GM12878 (cell line): ENCODE data around the gene SLC25A45.

Experiments used
- EZH2 ChIP-seq: IDR thresholded peaks from 2 replicates; pipeline ENCODE4 v1.6.1; 2012; ENCODE audit warnings: low read depth, mild to moderate bottlenecking, control low read depth, inconsistent platforms, low read length, borderline replicate concordance; ENCODE audit not compliant: control insufficient read depth
- RCOR1 ChIP-seq: conservative IDR thresholded peaks from 2 replicates; pipeline ENCODE4 v1.6.1; 2012; ENCODE audit warnings: low read depth, low read length, improper control_type of control experiment
- SMC3 ChIP-seq: IDR thresholded peaks from 2 replicates; pipeline ENCODE4 v1.6.1; 2011; ENCODE audit warnings: low read length, improper control_type of control experiment, borderline replicate concordance
- TAF1 ChIP-seq: IDR thresholded peaks from 2 replicates; pipeline ENCODE4 v1.6.1; 2011; ENCODE audit warnings: mild to moderate bottlenecking, low read depth, low read length, borderline replicate concordance
- WRNIP1 ChIP-seq: IDR thresholded peaks from 2 replicates; pipeline ENCODE4 v1.6.1; 2011; ENCODE audit warnings: low read depth, low read length, improper control_type of control experiment, borderline replicate concordance
- YY1 ChIP-seq: IDR thresholded peaks from 2 replicates; pipeline ENCODE4 v1.6.1; 2011; ENCODE audit warnings: low read depth, mild to moderate bottlenecking, low read length
- TF ChIP-seq, protein P1 (sequence below), 3 experiments: IDR thresholded peaks in 2 of 3; conservative IDR thresholded peaks in 1 of 3; 2 replicates each; pipeline ENCODE4 v1.5.1; 2011; ENCODE audit warnings: low read depth in 3 of 3, low read length in 3 of 3, mild to moderate bottlenecking in 3 of 3, control low read depth in 2 of 3, moderate library complexity in 2 of 3, inconsistent platforms in 1 of 3, mixed read lengths in 1 of 3; ENCODE audit not compliant: control insufficient read depth in 2 of 3, insufficient read depth in 1 of 3; ENCODE audit errors: extremely low read depth in 1 of 3

DNA sequence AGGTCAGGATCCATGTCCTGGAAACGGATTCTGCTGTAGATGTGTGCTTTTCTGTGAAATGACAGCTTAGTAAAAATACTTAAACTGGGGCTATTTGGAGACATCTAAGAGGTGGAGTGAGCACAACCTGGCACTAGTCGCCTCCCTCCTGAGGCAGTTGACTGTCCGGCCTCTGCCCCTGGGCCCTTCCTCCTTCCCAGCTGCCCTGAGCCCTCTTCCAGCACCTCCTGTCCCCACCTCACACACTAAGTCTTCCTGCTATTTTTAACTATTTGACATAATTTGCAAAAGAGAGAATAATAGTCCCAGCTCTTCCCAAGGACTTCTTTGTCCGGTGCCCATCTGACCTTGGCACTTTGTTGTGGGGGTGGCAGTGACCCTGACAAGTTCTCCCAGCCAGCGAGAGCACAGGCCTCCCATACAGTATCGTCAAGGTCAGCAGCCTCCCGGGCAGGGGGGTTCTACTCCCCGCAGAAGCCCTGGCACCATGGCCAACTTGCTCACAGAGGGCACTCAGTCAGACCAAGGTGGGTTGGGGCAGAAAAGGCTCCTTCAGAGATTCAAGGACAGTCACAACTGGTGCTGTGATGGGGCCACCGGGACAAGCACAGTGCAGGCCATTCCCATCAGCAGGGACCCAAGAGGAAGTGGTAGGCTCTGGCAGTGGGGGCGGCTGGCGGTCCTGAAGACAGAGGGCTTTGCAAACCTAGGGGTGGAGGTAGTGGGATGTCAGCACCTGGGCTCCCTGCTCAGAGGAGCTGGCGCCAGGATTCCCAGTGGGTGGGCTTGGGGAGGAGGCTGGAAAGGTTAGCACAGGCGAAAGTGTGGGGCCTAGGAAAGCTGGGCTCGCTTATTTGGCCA lies 34.6 kb upstream of the SLC25A45 start:
- TF ChIP-seq EZH2 (no peak), WRNIP1 (no peak), RCOR1 (no peak), TAF1 (no peak), YY1 (no peak), SMC3 (no peak)
- TF ChIP-seq, protein P1, sequence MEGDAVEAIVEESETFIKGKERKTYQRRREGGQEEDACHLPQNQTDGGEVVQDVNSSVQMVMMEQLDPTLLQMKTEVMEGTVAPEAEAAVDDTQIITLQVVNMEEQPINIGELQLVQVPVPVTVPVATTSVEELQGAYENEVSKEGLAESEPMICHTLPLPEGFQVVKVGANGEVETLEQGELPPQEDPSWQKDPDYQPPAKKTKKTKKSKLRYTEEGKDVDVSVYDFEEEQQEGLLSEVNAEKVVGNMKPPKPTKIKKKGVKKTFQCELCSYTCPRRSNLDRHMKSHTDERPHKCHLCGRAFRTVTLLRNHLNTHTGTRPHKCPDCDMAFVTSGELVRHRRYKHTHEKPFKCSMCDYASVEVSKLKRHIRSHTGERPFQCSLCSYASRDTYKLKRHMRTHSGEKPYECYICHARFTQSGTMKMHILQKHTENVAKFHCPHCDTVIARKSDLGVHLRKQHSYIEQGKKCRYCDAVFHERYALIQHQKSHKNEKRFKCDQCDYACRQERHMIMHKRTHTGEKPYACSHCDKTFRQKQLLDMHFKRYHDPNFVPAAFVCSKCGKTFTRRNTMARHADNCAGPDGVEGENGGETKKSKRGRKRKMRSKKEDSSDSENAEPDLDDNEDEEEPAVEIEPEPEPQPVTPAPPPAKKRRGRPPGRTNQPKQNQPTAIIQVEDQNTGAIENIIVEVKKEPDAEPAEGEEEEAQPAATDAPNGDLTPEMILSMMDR (IDR thresholded peaks at IDR 0.05 in 2 of 3, conservative IDR thresholded peaks at IDR 0.05 in 1 of 3; ENCODE audit: control insufficient read depth in 2 of 3, extremely low read depth in 1 of 3, insufficient read depth in 1 of 3, low read depth in 3 of 3, low read length in 3 of 3): no peak
